Thyroid gland (tissue), 4 donors: ENCODE data around the gene ELFN2.

Source experiments
- CTCF ChIP-seq, 6 experiments: fragments of 200-600 bp in 3 of 6; fragments of 450-650 bp in 3 of 6; sonication (generic) in 3 of 6; IDR thresholded peaks; one replicate each; pipeline ENCODE4 v1.5.1; 2016 to 2019; ENCODE audit warnings: antibody characterized with exemption in 6 of 6, mild to moderate bottlenecking in 2 of 6, inconsistent platforms in 1 of 6, moderate library complexity in 1 of 6
- POLR2A ChIP-seq, 2 donors: fragments of 450-650 bp; IDR thresholded peaks; one replicate each; pipeline ENCODE4 v1.6.1; 2017; ENCODE audit warnings: antibody characterized with exemption in 2 of 2, mild to moderate bottlenecking in 2 of 2, moderate library complexity in 1 of 2

GRCh38 chr22:37343348-37343747, 83.9 kb downstream of the ELFN2 start:
- TF ChIP-seq POLR2A (IDR thresholded peaks at IDR 0.05), result no peak
- no peak for TF ChIP-seq CTCF (IDR thresholded peaks at IDR 0.05)
